PC-9 (cell line): ENCODE data around the gene MED19.

Experiments used
- CTCF ChIP-seq: fragments of 200-600 bp; sonication (generic); conservative IDR thresholded peaks from 2 replicates; pipeline ENCODE4 v1.6.1; 2017; ENCODE audit warnings: mixed run types, antibody characterized with exemption, mild to moderate bottlenecking, moderate library complexity
- EZH2 ChIP-seq: fragments of 200-600 bp; sonication (generic); IDR thresholded peaks from 2 replicates; pipeline ENCODE4 v1.8.0; 2017; ENCODE audit warnings: antibody characterized with exemption, low read depth

GRCh38 chr11:57656885-57657193, 55.2 kb downstream of the MED19 start:
- TF ChIP-seq CTCF (0 out of 2 replicates have a peak, but pooled peaks have one; percentile 5), EZH2 (no peak)
